ENCODE measurements around the gene MVB12B.
"Not testable (repeated sequence)": the region's sequence is repeated elsewhere in the genome, so short reads cannot be mapped to it uniquely, and the experiment has no call there.

MVB12B gene, protein sequence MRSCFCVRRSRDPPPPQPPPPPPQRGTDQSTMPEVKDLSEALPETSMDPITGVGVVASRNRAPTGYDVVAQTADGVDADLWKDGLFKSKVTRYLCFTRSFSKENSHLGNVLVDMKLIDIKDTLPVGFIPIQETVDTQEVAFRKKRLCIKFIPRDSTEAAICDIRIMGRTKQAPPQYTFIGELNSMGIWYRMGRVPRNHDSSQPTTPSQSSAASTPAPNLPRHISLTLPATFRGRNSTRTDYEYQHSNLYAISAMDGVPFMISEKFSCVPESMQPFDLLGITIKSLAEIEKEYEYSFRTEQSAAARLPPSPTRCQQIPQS

DNA sequence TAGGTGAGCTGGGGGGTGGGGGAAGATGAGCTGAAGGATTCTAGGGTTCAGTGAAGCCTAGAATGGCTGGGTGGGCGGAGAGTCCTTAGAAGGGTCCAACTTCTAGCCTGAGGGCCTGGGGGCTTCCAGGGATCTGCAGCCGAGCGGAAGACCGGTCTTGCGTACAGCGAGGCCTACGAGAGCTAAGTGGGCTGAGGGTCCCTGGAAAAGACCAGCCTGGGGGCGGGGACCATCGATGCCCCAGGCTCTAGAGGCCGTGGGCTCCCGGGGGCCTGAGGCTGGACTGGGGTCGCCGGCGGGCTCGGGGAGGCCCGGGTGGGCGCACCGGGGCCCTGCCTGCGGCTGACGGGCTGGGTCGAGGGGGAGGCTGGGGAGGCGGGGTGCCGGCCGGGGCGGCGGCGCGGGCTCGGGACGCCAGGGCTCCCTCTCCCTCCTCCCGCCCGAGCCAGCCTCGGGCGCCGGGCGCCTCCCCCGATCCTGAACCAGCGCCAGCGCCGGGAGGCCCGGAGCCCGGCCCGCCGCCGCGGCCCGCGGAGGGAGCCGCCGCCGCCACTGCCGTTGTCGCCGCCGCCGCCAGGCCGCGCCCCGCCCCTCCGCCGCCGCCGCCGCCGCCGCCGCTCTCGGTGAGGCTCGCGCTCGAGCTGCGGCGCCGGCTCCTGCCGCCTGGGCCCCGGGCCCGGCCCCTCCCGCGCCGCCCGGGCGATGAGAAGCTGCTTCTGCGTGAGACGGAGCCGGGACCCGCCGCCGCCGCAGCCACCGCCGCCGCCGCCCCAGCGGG lies at the start of gene MVB12B:
TSS of gene MVB12B (plus strand) at position 602 of the 778 bp plus-strand sequence. CDS start at position 703, 101 bp downstream.
- DNase-seq (ENCODE audit: low read depth) = peak; percentile 30

DNA sequence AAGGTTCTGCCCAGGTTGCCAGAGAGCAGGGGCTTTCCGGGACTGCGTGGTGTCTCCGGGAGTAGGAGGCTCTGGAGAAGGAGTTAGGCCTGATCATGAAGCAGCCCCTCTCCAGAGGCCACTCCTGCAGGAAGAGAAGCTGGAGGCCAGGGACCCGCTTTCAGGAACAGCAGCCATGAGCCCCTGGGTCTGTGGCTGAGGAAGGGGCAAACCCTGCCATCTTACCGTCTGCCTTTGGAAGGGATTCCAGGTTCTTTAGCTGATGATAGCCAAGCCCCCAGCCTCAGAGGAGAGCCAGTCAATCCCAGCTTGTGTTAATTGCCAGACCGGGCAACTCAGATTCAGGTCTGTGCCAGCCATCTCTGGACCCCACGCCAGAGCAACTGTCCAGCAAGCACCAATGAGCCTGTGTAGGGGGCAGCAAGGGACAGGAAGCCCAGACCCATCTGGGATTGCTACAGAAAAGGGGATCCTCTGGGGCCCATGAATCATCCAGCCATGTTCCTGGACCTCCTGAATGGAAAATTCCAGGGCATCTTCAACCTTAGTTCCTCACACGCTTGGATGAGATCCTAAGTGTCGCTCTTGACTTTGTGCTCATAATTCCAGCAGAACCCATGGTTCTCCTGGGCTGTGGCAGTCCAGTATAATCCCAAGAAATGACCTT lies 42.7 kb upstream of the MVB12B start:
- no peak for DNase-seq (ENCODE audit: low read depth)

DNA sequence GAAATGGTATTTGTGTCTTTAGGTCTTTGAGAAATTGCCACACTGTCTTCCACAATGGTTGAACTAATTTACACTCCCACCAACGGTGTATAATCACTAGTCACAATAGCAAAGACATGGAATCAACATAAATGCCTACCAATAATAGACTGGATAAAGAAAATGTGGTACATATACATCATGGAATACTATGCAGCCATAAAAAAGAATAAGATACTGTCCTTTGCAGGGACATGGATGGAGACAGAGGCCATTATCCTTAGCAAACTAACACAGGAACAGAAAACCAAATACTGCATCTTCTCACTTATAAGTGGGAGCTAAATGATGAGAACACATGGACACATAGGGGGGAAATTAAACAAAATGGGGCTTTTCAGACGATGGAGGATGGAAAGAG lies 41.0 kb upstream of the MVB12B start:
- not testable (repeated sequence) for DNase-seq (ENCODE audit: low read depth)

DNA sequence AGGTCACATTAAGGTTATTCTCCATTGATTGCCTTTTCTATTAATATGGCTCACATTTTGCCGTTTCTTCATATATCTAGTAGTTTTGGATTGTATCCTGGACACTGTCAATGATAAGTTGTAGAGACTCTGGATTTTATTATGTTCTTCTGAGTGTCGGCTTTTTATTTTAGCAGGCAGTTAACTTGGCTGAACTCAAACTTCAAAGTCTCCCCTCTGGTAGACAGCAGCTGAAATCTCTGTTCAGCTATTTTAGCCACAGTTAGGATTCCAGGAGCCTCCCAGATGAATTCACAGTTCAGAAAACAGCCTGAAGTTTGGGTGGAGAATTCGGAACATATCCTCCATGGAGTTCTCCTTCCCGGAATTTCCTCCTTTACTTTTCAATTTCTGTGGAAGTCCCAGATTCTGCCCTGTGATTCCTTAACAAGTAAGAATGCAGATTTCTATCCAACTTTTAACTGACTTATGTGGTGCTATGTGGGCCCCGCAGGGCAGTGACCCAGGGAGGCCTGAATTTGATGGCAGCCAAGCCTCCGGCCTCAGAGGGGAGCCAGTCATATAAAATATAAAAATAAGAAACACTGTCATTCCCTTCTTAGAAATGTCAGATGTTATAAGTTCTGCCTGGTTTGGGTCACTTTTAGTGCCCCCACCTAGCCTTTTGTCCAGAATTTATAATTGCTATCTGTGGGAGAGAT lies 39.3 kb upstream of the MVB12B start:
- no peak for DNase-seq (ENCODE audit: low read depth)

DNA sequence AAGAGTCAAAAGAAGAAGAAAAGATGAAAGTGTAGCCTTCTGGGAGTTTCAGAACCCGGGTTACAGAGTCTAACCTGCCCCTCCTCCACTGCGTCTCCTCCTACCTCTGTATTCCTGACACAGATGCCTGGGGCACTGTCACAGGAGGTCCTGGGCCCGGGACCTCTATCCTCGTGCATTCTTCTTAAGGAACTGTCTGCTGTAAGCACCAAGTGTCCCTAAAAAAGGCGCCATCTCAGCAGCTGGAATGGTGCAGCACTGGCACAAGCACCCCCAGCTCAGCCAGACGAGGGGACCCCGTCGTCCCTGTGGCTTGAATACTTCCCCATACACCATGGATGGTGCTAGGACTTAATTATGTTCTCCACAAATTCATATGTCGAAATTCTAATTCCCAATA lies 35.8 kb upstream of the MVB12B start:
- no peak for DNase-seq (ENCODE audit: low read depth)

DNA sequence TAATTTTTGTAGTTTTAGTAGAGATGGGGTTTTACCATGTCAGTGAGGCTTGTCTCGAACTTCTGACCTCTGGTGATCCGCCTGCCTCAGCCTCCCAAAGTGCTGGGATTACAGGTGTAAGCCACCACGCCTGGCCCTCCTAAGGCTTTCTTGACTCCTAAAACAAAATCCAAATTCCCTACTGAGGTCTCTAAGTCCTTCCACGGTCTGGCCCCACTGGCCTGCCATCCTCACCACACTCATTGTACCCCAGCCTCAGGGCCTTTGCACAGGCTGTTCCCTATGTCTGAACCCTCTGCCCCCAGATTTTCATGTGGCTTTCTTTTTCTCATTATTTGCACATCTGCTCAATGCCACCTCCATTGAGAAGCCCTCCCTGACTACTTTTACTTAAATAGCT lies 34.7 kb upstream of the MVB12B start:
- no peak for DNase-seq (ENCODE audit: low read depth)

DNA sequence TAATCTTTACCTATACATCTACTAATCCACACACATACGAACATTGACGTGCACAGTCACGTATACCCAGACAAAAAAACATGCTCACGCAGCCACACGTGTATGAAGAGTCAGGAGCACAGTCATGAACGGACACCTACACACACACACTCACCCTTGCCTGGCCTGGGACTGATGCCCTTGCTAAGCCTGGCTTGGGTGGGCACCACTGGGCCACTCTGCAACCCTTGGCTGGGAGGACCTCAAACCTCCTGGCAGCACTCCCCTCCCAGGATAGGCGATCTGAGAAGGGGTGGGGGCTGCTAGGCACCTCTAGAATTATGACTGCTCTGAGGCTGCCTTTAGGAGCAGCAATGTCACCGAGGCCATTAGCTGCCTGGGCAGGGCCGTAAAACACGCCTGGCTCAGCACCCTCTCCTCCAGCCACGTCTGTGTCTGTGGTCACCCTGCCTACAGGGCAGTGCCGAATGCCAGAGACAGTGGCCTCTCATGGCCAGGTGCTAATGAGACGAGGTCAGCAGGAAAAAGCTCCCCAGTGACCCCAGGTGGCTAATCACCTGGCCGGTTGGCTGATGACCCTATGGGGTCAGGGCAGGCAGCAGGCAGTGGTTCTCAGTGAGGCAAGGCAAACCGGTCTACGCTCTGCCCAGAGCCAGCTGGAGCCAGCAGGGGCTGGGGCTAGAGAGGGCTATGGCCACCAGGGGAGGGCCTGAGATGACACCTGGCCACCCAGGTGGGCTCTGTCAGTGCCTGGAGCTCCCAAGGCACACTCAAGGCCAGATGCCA lies 33.7 kb upstream of the MVB12B start:
- no peak for DNase-seq (ENCODE audit: low read depth)

DNA sequence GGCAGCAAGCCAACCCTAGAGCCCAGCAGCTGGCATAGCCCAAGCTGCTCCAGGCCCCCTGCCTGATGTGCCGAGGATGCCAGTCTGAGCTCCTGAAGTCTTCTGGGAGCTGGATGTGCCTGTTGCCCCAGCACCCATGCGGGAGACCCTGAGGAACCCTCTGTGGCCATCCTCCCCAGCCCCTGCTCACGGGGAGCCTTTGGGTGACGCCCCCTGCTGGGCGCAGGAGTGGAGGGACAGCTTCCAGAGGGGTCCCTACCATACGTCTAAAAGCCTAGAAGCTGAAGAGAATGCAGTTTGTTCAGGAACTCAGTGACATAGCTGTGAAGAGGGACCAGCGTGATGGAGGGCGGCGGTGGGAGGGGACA lies 33.1 kb upstream of the MVB12B start:
- no peak for DNase-seq (ENCODE audit: low read depth)

DNA sequence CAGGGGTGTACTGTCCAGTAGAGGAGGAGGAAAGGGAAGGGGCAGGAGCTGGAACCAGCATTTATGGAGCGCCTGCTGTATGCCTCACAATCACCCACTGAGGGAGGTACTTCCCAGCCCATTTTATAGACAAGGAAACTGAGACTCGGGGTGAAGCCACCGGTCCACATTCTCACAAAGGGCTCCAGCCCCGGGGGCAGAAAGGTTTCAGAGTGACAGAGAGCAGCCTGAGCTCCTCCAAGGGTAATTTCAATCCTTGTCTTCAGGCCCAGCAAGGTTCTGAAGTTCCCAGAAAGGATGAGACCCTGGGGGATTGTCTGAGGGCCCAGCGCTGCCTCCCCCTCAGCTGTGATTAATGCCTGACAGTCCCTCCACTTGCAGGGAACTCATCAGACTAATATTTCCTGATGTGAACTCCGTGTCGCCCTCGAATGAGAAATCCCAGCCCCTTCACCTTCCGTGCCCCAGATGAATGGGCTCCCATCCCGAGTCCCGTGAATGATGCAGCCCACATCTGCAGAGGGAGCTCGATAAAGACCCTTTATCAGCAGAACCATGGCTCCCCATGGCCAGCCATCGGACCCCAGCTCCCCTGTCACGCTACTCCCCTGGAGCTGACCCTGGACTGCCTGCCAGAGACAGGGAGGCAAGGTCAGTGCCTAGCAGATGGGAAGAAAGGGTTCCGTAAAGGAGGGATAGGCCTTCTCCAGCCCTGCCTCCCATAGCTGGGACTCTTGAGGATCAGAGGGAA lies 32.1 kb upstream of the MVB12B start:
- no peak for DNase-seq (ENCODE audit: low read depth)

DNA sequence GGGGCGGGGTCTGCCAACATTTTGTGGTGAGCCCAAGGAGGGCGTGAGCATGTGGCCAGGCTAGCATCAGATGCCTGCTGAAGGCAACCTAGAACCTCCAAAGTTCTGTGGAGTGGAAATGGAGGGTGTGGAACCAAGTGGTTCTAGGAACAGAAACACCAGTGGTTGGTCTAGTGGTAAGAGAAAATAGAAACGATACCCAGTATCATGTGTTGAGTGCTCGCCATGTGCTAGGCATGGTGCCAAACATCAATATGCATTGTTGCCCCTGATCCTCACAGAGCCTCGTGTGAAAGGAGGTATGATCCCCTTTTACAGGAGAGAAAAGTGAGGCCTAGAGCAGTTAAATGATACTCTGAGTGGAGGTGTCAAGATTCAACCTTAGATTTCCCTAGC lies 31.5 kb upstream of the MVB12B start:
- DNase-seq (ENCODE audit: low read depth) = no peak

DNA sequence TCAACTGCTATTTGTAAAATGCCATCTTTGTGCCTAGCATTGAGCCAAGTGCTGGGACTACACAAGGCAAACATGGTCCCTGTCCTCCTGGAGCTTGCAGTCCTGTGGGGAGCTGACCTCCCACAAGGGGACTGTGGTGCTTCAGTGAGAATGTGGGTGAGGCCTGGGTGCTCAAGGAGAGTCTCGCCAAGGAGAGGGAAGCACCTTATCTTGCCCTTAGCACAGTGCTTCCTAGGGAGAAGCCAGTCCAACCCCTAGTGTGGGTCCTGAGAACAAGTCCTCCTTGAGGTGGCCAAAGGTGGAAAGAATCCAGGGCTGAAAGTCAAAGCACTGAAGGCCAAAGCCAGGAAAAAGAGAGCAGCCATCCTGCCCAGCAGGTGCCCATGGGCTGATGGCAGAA lies 31.1 kb upstream of the MVB12B start:
- no peak for DNase-seq (ENCODE audit: low read depth)

DNA sequence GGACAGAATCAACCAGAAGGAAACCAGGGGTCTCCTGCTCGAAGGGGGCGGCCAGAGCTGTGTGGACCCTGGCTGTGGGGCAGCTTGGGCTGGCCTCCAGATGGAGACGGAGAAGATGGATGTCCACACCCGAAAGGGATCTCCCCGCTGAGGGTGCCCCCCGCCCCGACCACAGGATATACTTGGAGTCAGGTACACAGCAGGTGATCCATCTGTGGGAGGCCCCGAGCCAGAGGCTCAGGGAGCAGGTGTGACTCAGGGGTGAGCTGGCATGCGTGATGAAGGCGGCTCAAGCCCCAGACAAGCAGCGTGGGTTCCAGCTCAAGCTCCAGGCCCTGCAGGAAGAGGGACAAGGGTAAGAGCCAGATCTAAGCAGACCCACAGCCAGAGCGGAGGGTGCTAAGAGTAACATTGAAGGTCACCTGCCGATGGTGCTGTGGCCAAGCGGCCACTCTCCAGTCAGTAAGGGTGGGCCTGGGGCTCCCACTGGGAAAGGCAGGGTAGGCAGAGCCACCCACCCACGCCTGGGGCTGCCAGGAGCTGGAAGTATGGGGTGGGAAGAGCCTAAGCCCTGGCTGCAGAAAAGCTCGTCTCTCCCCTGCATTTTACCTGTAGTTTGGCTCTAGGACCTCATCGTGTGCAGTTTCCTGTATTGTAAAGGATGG lies 30.6 kb upstream of the MVB12B start:
- no peak for DNase-seq (ENCODE audit: low read depth)

DNA sequence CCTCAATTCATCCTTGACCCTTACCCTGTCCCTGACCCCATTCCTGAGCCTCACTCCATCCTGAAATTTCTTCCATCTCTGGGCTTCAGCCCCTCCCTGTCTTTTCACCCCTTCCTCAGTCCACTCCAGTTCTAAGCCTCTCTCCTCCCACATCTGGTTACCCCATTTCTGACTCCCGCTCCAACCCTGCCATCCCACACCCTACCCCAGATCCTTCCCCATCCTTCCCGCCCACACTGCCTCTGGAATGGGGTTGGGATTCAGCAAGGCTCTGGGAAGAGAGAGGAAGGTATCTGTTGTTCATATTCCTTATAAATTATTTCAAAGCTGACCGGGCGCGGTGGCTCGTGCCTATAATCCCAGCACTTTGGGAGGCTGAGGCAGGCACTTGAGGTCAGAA lies 29.9 kb upstream of the MVB12B start:
- DNase-seq (ENCODE audit: low read depth) = no peak

DNA sequence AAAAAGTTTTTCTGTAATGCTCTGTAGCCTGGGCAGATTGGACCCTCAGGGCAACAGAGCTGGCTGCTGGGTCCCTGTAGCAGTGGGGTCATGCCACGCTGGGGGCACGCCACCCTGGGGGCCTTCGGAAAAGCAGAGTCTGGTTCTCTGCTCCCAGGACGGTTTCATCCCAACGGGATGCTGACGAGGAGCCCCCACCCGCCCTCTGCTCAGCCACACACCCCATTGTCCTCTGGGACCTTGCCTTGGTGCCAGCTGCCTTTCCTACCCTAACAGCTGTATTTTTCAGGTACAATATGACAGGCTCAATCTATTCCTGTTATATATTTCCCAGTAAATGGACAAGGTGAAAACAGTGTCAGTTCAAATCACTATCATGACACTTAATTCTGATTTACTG lies 29.0 kb upstream of the MVB12B start:
- no peak for DNase-seq (ENCODE audit: low read depth)

DNA sequence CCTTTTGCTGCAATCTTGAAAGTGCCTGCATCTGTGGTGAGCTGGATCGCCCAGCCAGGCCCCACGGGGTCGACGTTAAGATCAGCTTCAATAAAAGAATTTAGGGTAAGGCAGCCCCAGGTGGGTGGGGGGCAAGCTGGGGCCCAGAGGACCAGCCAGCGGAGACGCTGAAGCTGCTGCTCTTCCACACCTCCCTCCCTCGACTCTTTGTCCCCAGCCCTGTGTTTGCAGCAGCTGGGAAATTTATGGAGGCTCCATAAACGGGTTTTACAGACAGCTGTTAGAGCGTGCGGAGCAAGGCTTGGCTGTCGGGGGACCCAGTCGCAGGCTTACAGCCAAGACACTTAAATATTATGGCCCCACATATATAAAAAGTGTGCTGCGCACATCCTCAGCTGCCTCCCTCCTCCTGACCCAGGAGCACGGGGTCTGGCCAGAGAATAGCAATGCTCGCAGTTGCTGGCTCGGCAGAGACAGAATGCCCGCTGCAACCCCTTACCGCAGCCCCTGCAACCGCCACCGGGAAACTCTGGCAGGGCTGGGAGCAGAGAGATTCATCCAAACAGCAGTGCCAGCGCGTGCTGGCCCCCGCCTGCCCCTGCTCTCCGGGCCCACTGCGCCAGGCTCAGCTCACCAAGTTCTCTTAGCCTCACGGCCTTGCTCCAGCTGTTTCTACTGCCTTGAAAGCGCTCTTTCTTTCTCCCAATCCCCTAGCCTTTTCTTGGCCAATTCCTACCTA lies 28.4 kb upstream of the MVB12B start:
- DNase-seq (ENCODE audit: low read depth) = no peak

DNA sequence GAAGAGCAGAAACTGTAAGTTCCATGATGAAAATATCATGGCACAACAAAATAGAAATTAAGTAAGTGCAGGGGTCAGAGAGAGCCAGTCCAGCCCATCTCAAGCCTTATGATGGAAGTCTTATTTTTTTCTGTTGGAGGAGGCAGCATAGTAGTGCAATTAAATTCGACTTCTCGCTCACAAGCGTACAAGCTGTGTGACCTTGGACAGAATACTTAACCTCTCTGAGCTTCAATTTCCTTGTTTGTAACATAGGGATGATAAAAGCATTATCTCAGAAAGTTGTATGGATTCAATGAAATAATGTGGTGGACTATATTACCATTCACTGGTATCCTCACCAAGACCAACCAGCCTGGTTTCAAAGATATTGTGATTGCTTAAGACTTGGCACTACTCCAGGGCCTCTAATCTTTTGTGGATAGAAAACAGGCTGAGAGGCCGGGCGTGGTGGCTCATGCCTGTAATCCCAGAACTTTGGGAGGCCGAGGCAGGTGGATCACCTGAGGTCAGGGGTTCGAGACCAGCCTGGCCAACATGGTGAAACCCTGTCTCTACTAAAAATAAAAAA lies 26.8 kb upstream of the MVB12B start:
- no peak for DNase-seq (ENCODE audit: low read depth)

DNA sequence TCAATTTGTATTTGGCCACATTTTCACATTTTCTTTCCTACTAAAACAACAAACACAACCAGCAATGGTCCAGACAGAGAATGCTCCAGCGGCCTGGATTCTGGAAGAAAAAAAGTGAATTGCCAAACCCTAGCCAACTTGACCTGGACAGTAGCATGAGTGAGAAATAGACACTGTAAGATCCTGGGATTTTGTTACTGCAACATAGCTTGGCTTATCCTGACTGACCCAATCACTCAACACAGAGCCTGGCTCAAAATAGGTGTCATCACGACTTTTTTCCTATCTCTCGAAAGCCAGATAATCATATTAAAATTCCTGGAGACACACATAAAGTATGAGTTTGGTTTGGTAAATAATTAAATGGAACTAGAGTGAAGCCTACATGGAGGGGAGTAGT lies 25.4 kb upstream of the MVB12B start:
- no peak for DNase-seq (ENCODE audit: low read depth)

DNA sequence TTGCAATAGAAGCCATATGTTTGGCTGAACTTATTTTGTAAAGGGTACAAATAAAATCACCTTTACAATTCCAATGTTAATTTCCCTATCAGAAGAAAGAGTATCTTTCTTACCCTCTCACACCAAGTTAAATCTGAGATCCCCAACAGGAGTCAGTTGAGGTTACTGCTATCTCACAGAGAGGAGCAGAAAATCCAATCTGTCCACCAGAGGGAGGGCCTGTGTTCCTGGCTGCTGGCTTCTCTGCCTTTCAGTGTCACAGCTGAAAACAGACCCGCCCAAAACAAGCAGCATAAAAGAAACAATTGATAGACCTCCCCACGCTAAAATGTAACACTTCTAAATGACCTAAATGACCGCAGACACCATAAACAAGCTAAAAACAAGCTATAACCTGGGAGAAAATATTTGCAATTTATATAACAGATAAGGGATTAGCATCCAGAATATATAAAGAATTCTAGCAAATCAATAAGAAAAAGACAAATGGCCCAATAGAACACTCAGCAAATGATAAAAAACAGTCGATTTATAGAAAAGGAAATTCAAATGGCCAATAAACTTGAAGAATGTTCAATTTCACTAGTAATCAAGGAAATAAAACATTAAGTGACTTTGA lies 24.5 kb upstream of the MVB12B start:
- DNase-seq (ENCODE audit: low read depth) = peak; percentile 19

DNA sequence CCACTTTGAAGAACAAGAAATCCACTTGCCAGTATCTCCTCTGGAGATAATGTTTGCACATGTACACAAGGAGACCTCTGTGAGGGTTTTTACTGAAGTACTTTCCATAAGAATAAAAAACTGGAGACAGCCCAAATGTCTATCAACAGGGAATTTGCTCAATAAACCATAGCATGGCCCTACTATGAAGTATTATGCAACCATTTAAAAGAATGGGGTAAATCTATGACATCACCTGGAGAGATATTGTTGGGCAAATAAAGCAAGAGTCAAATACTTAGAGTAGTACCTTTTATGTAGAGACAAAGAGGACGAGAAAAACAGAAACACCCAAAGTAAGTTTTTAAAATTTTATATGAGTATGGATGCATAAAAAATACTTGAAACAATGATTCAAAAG lies 23.9 kb upstream of the MVB12B start:
- no peak for DNase-seq (ENCODE audit: low read depth)

Measured in activated gamma-delta T cell treated with anti-CD3 and anti-CD28 coated beads, Interleukin-2, amount 50 U/mL, for 16 hours (primary cell).